Measurements from ENCODE around the gene RAB3GAP1.
"Not testable (repeated sequence)": the region's sequence is repeated elsewhere in the genome, so short reads cannot be mapped to it uniquely, and the experiment has no call there.

Gene RAB3GAP1

GRCh38 chr2:135052997-135053474 lies 944 bp downstream of the RAB3GAP1 start:
- no peak for DNase-seq (ENCODE audit: low spot score)

GRCh38 chr2:135055182-135055786 lies 3.2 kb downstream of the RAB3GAP1 start:
- no peak for DNase-seq (ENCODE audit: low spot score)
- no peak for FAIRE-seq

More at GRCh38 chr2:135052997-135053474, 944 bp downstream of the RAB3GAP1 start:
- FAIRE-seq: no peak

GRCh38 chr2:135056790-135057189 lies 4.7 kb downstream of the RAB3GAP1 start:
- DNase-seq (ENCODE audit: low spot score) (no peak), FAIRE-seq (no peak)

- DNase-seq (ENCODE audit: low spot score) (no peak), FAIRE-seq (no peak)
These were observed 7.5 kb downstream of the RAB3GAP1 start for GRCh38 chr2:135059577-135059976.

- DNase-seq (ENCODE audit: low spot score) (no peak), FAIRE-seq (no peak)
These were observed 11.1 kb downstream of the RAB3GAP1 start for GRCh38 chr2:135063210-135063609.

- DNase-seq (ENCODE audit: low spot score) (no peak), FAIRE-seq (no peak)
These were observed 12.1 kb downstream of the RAB3GAP1 start for GRCh38 chr2:135064149-135064548.

- FAIRE-seq: no peak
- no peak for DNase-seq (ENCODE audit: low spot score)
These were observed 14.6 kb downstream of the RAB3GAP1 start for GRCh38 chr2:135066710-135067109.

GRCh38 chr2:135072125-135072997 lies 20.3 kb downstream of the RAB3GAP1 start:
- FAIRE-seq: no peak
- DNase-seq (ENCODE audit: low spot score): no peak

GRCh38 chr2:135074216-135074615 lies 22.1 kb downstream of the RAB3GAP1 start:
- DNase-seq (ENCODE audit: low spot score) (no peak), FAIRE-seq (no peak)

GRCh38 chr2:135076556-135076955 lies 24.5 kb downstream of the RAB3GAP1 start:
- no peak for DNase-seq (ENCODE audit: low spot score)
- no peak for FAIRE-seq

GRCh38 chr2:135078417-135078816 lies 26.3 kb downstream of the RAB3GAP1 start:
- no peak for FAIRE-seq
- DNase-seq (ENCODE audit: low spot score): no peak

- FAIRE-seq: no peak
- DNase-seq (ENCODE audit: low spot score): no peak
These were observed 34.1 kb downstream of the RAB3GAP1 start for GRCh38 chr2:135086222-135086621.

GRCh38 chr2:135089597-135089996 lies 37.5 kb downstream of the RAB3GAP1 start:
- not testable (repeated sequence) for FAIRE-seq; DNase-seq (ENCODE audit: low spot score)

GRCh38 chr2:135091681-135092080 lies 39.6 kb downstream of the RAB3GAP1 start:
- DNase-seq (ENCODE audit: low spot score): no peak
- no peak for FAIRE-seq

GRCh38 chr2:135093193-135093592 lies 41.1 kb downstream of the RAB3GAP1 start:
- FAIRE-seq: no peak
- no peak for DNase-seq (ENCODE audit: low spot score)

GRCh38 chr2:135093670-135094330 lies 41.7 kb downstream of the RAB3GAP1 start:
- DNase-seq (ENCODE audit: low spot score) (no peak), FAIRE-seq (no peak)

GRCh38 chr2:135094508-135094907 lies 42.4 kb downstream of the RAB3GAP1 start:
- FAIRE-seq: no peak
- DNase-seq (ENCODE audit: low spot score): no peak

- DNase-seq (ENCODE audit: low spot score): no peak
- FAIRE-seq: no peak
These were observed 43.5 kb downstream of the RAB3GAP1 start for GRCh38 chr2:135095591-135095990.

- FAIRE-seq: no peak
- peak; percentile 11 for DNase-seq (ENCODE audit: low spot score)
These were observed 44.8 kb downstream of the RAB3GAP1 start for GRCh38 chr2:135096665-135097446.

- DNase-seq (ENCODE audit: low spot score) (no peak), FAIRE-seq (no peak)
These were observed 45.6 kb downstream of the RAB3GAP1 start for GRCh38 chr2:135097532-135098231.
